ENCODE results near the gene PIK3C2B.
"Not testable (repeated sequence)": the region's sequence is repeated elsewhere in the genome, so short reads cannot be mapped to it uniquely, and the experiment has no call there.

The PIK3C2B gene

DNA sequence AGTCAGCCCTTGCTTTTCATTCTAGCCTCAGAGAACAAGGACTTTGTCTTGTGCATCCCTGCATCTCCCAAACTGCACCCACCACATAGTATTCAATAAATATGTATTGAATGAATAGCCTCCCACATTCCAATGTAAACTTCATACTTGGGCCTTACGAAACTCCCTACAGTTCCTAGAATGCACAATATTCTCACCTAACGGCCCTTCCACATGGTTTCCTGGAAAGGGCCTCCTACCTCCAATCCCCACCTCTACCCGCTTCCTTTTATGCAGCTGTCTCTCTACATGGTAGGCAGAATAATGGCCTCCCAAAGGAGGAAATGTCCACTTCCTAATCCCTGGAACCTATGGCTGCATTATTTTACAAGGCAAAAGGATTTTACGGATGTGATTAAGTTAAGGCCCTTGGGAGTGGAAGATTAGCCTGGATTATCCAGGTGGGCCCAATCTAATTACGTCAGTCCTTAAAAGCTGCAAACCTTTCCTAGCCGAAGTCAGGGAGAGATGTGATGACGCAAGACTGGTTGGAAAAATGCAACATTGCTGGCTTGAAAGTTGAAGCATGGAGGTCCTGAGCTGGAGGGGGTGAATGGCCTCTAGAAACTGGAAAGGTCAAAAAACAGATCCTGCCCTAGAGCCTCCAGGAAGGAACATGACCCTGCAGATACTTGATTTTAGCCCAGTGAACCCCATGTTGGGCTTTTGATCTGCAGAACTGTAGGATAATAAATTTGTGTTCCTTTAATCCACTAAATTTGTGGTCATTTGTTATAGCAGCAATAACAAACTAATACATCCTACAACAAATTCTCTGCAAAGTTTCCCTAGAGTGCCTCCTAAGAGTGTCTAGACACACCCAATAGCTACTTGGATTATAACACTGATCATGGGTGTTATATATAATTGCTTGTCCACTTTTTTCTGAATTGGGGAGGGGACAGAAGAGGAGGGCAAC, 5.2 kb upstream of the PIK3C2B start:
- H3K27me3 Mint-ChIP-seq, result no peaks in the 10 kb centered on the region
- peaks cover 41 to 62% of the 10 kb centered on the region in 2 donors for H3K4me1 Mint-ChIP-seq
- H3K4me3 Mint-ChIP-seq, result no peak overlapping the region
- no peaks in the 10 kb centered on the region for H3K36me3 Mint-ChIP-seq
- no peak for ATAC-seq (replicated peaks)
- DNase-seq, result no peak
- H3K9me3 Mint-ChIP-seq, result no peaks in the 10 kb centered on the region
- H3K27ac Mint-ChIP-seq, result no peak overlapping the region

DNA sequence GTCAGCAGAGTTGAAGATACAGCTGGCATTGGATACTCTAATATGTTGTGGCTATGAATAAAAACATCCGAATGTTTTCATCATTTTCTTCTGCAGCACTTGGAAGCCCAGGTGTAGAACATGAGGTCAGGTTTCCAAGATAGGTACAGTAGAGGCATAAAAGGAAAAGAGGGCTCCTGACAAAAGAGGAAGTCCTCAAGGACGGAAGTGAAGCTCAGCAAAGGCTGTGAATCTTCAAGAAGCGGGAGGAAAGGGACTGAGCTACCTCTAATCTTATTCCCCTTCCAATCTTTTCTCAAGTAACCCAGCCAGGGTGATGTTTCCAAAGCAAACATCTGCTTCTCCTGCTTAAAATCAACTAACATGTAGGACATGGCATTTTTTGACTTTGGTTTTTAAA, 4.4 kb upstream of the PIK3C2B start:
- no peak for ATAC-seq (replicated peaks)
- Mint-ChIP-seq H3K9me3 (no peaks in the 10 kb centered on the region), H3K4me3 (no peak overlapping the region), H3K27ac (peak overlapping the region; percentile 87), H3K36me3 (no peaks in the 10 kb centered on the region), H3K4me1 (peaks cover 41 to 62% of the 10 kb centered on the region in 2 donors), H3K27me3 (no peaks in the 10 kb centered on the region)
- DNase-seq, result no peak

DNA sequence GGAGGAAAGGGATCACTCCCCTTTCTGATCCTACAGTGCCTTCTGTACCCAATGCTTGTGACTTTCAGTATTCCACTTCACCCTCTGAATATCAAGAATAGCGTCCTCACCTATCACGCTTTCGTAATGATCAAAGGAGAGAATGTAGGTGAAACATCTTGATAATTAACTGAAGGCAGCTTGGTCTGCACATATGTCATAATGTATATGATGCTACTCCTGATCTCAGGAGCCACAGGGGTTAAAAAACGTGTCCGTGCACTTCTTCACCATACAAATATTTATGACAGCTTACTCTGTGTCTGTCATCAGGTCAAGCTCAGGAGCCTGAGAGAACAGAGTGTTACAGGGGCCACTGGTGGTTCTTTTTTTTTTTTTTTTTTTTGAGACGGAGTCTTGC, 1.2 kb upstream of the PIK3C2B start:
- ATAC-seq (replicated peaks), result no peak
- Mint-ChIP-seq H3K27me3 (no peaks in the 10 kb centered on the region), H3K4me3 (peak overlapping the region; percentile 98), H3K27ac (peak overlapping the region; percentile 87), H3K4me1 (peaks cover 57 to 75% of the 10 kb centered on the region in 2 donors), H3K36me3 (peaks cover 0 to 11% of the 10 kb centered on the region in 2 donors), H3K9me3 (no peaks in the 10 kb centered on the region)
- no peak for DNase-seq

- no peak for DNase-seq
- Mint-ChIP-seq H3K36me3 (peaks cover 3 to 15% of the 10 kb centered on the region in 2 donors), H3K27ac (peak overlapping the region; percentile 98), H3K9me3 (no peaks in the 10 kb centered on the region), H3K4me3 (peak overlapping the region; percentile 98), H3K27me3 (no peaks in the 10 kb centered on the region), H3K4me1 (peaks cover 61 to 80% of the 10 kb centered on the region in 2 donors)
- peak; percentile 56 to 62 for ATAC-seq (replicated peaks)
These were observed 611 bp upstream of the PIK3C2B start for GRCh38 chr1:204495078-204495753.

GRCh38 chr1:204493984-204494280, 673 bp downstream of the PIK3C2B start:
- H3K36me3 Mint-ChIP-seq, result peaks cover 11 to 24% of the 10 kb centered on the region in 2 donors
- peak overlapping the region; percentile 98 for H3K4me3 Mint-ChIP-seq
- no peak for DNase-seq
- ATAC-seq (replicated peaks), result peak; percentile 37 to 40
- no peaks in the 10 kb centered on the region for H3K9me3 Mint-ChIP-seq
- no peaks in the 10 kb centered on the region for H3K27me3 Mint-ChIP-seq
- peaks cover 61 to 84% of the 10 kb centered on the region in 2 donors for H3K4me1 Mint-ChIP-seq
- H3K27ac Mint-ChIP-seq, result peak overlapping the region; percentile 98

DNA sequence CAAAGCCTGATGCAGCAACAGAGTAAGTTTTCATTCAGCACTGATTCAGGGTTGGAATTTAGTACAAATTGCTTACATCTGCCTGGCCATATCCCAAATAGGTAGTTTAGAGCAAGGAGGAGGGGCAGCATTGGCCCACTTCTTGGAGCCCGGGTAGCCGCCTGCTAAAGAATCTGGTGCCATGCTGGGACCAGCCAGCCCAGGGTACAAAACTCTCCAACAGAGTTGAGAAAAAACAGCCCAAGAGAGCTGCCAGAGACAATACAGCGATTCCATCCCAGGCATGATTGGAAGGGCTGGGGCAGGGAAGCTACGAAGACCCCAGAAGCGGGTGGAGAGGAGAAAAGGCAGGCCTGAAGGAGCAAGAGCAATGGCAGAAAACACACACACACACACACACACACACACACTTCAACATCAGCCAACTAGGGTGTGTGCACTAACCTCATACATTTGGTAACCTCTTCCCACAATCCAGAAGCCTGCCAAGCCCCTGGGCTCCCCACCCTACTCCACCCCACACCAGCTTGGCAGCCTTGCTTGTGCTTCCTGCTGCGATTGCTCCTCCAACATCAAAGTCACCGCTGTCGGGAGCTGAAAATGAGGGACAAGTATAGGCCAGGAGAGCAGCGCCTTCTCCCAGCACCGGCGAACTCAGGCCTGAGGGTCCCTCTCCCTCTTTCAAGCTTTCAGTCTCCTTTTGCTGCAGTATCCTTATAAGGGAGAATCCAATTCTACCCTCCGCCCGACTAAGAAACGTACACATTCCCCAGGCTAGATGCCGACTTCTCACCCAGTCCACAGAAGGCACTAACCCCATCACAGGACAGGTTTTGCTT, 1.2 kb downstream of the PIK3C2B start:
- DNase-seq (no peak), ATAC-seq (replicated peaks) (no peak)
- no peaks in the 10 kb centered on the region for H3K9me3 Mint-ChIP-seq
- peaks cover 60 to 84% of the 10 kb centered on the region in 2 donors for H3K4me1 Mint-ChIP-seq
- peak overlapping the region; percentile 98 for H3K27ac Mint-ChIP-seq
- H3K4me3 Mint-ChIP-seq, result peak overlapping the region; percentile 98
- H3K27me3 Mint-ChIP-seq, result no peaks in the 10 kb centered on the region
- peaks cover 15 to 29% of the 10 kb centered on the region in 2 donors for H3K36me3 Mint-ChIP-seq

- ATAC-seq (replicated peaks) (no peak), DNase-seq (no peak)
- peak overlapping the region; percentile 98 for H3K4me3 Mint-ChIP-seq
- H3K36me3 Mint-ChIP-seq, result peaks cover 22 to 39% of the 10 kb centered on the region in 2 donors
- no peak overlapping the region for H3K27ac Mint-ChIP-seq
- H3K9me3 Mint-ChIP-seq, result no peaks in the 10 kb centered on the region
- H3K27me3 Mint-ChIP-seq, result no peaks in the 10 kb centered on the region
- H3K4me1 Mint-ChIP-seq, result peaks cover 54 to 78% of the 10 kb centered on the region in 2 donors
These were observed 3.0 kb downstream of the PIK3C2B start for GRCh38 chr1:204491655-204492054.

DNA sequence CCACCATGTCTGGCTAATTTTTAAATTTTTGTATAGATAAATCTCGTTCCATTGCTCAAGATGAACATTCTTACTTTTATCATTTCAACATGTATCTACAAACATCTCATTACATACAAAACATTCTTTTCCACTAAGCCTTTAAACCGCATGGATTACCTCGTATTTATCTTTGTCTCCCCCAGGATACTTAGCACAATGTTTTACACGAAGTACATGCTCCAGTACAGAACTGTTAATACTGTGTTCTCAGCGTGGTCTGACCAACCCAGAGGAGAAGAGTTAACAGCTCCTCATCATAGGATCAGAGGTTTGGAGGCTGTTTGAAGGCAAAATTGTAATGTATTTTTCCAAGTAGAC, 7.4 kb downstream of the PIK3C2B start:
- Mint-ChIP-seq H3K9me3 (no peaks in the 10 kb centered on the region), H3K4me1 (peaks cover 56 to 77% of the 10 kb centered on the region in 2 donors), H3K27me3 (no peaks in the 10 kb centered on the region), H3K27ac (peak overlapping the region; percentile 53), H3K4me3 (no peak overlapping the region), H3K36me3 (peaks cover 41 to 57% of the 10 kb centered on the region in 2 donors)
- no peak for DNase-seq
- no peak for ATAC-seq (replicated peaks)

GRCh38 chr1:204486513-204487255, 7.9 kb downstream of the PIK3C2B start:
- not testable (repeated sequence) for H3K9me3 Mint-ChIP-seq; ATAC-seq (replicated peaks); H3K4me3 Mint-ChIP-seq; DNase-seq; H3K27me3 Mint-ChIP-seq
- Mint-ChIP-seq H3K36me3 (peaks cover 41 to 54% of the 10 kb centered on the region in 2 donors), H3K27ac (peak overlapping the region; percentile 59), H3K4me1 (peaks cover 55 to 77% of the 10 kb centered on the region in 2 donors)

DNA sequence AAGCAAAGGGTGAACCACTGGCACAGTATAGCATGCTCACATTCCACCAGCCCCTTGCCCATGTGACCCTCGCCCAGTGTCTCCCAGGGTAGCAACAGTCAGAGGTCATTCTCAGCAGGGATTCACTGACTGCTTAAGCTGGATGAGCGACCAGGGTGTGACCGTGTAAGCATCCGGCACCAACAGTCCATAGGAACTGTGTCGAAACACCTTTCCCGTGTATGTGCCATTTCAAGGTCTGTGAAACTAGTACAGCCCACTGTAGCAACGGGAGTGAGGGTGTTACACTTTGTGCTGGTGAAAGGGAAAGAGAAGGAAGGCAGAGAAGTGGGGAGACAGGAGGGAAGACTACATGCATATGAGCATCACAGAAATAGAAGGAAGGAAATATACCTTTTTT, 10.8 kb downstream of the PIK3C2B start:
- H3K27me3 Mint-ChIP-seq, result no peaks in the 10 kb centered on the region
- ATAC-seq (replicated peaks) (no peak), DNase-seq (no peak)
- peaks cover 35 to 48% of the 10 kb centered on the region in 2 donors for H3K36me3 Mint-ChIP-seq
- H3K9me3 Mint-ChIP-seq, result no peaks in the 10 kb centered on the region
- H3K4me3 Mint-ChIP-seq, result peak overlapping the region in 1 of 2 donors; percentile 1
- H3K27ac Mint-ChIP-seq, result peak overlapping the region; percentile 16
- H3K4me1 Mint-ChIP-seq, result peaks cover 67 to 82% of the 10 kb centered on the region in 2 donors

- Mint-ChIP-seq H3K27ac (peak overlapping the region; percentile 96), H3K4me1 (peaks cover 87 to 99% of the 10 kb centered on the region in 2 donors), H3K36me3 (peaks cover 29 to 55% of the 10 kb centered on the region in 2 donors), H3K9me3 (no peaks in the 10 kb centered on the region), H3K27me3 (no peaks in the 10 kb centered on the region), H3K4me3 (peak overlapping the region; percentile 76 to 77)
- ATAC-seq (replicated peaks), result peak; percentile 83 to 88
- DNase-seq, result peak; percentile 82
These were observed 14.1 kb downstream of the PIK3C2B start for GRCh38 chr1:204480515-204480914.

DNA sequence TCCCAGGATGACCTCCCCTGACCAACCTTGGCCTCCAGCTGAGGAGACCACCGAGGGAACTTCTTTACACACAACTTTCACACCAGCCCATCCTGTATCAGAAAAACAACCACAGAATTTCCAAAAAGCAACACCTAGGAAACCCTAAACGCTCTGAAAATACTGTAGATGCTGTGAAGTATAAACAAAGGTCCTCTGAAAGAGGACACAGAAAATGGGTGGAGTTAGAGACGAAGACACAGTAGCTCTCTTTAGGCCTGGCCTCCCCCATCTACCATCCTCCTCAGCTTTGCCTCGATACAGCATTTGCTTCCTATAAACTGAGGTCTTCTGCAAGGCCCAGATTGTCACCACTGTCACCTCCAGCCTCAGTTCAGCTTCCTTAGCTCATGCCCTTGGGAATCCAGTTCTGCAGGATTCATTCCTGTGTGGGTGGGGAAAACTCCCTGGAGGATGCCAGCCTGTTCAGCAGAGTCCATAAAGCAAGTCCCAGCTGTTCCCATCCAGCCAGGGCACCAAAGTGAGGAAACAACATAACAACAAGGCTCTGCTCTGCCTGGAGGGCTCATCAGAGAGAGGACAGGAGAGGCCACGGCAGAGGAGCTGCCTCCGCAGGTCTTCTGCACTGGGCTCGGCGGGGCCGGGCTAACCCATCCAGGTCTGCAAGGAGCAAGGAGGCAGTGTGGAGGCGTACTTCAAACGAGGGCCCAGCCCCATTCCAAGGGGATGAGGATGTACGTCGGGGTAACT, 15.0 kb downstream of the PIK3C2B start:
- H3K27me3 Mint-ChIP-seq, result no peaks in the 10 kb centered on the region
- DNase-seq (no peak), ATAC-seq (replicated peaks) (no peak)
- peak overlapping the region; percentile 93 for H3K27ac Mint-ChIP-seq
- peak overlapping the region; percentile 18 to 24 for H3K4me3 Mint-ChIP-seq
- peaks cover 87 to 99% of the 10 kb centered on the region in 2 donors for H3K4me1 Mint-ChIP-seq
- peaks cover 24 to 53% of the 10 kb centered on the region in 2 donors for H3K36me3 Mint-ChIP-seq
- H3K9me3 Mint-ChIP-seq, result no peaks in the 10 kb centered on the region

DNA sequence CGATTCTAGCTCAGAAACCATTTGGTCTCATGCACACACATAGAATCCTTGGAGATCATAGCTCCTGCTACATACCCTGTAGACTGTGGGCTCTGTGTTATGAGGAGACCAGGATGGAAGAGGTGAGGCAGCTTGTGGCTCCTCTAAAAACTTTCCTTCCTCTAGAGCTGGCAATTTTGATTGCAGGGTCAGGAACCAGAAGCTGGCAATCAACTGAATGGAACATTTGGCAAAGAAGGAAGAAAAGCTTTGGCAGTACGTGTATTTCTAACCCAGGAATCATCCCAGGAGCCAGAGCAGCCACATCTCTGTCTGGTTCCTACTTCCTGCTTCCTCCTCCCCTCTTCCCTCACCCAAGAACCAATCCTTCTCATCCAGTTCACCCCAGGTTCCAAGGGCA, 15.7 kb downstream of the PIK3C2B start:
- no peak for DNase-seq
- no peak for ATAC-seq (replicated peaks)
- H3K27me3 Mint-ChIP-seq, result no peaks in the 10 kb centered on the region
- H3K4me3 Mint-ChIP-seq, result peak overlapping the region in 1 of 2 donors; percentile 18
- peaks cover 88 to 100% of the 10 kb centered on the region in 2 donors for H3K4me1 Mint-ChIP-seq
- H3K9me3 Mint-ChIP-seq, result no peaks in the 10 kb centered on the region
- H3K27ac Mint-ChIP-seq, result peak overlapping the region; percentile 93
- H3K36me3 Mint-ChIP-seq, result peaks cover 27 to 55% of the 10 kb centered on the region in 2 donors

Data from stimulated activated naive B cell treated with anti-CD40 and anti-IgM and Interleukin-4, amounts not matched to agents 10 μg/mL and 1 μg/mL and 100 μg/mL, for 72 hours (primary cell).